SK-N-SH (cell line): Measurements from ENCODE around the gene MARCHF10.

ENCODE experiments used
- EP300 ChIP-seq, 2 experiments: IDR thresholded peaks; 2 replicates each; pipeline versions ENCODE4 v1.4.0 to v1.6.1; 2012; ENCODE audit warnings: borderline replicate concordance in 1 of 2, low read depth in 1 of 2, low read length in 1 of 2
- EZH2phosphoT487 ChIP-seq: fragments of 200-600 bp; sonication (generic); IDR thresholded peaks from 2 replicates; pipeline ENCODE4 v1.6.1; 2017; ENCODE audit warnings: low read depth, mixed run types, mild to moderate bottlenecking, antibody characterized with exemption, moderate library complexity, borderline replicate concordance
- GABPA ChIP-seq: IDR thresholded peaks from 2 replicates; pipeline ENCODE4 v1.4.0; 2012; ENCODE audit warnings: low read depth, mild to moderate bottlenecking
- MXI1 ChIP-seq: IDR thresholded peaks from 2 replicates; pipeline ENCODE4 v1.6.1; 2012; ENCODE audit warnings: mild to moderate bottlenecking, low read depth, low read length, improper control_type of control experiment
- NRF1 ChIP-seq: IDR thresholded peaks from 2 replicates; pipeline ENCODE4 v1.6.1; 2012; ENCODE audit warnings: low read depth, mild to moderate bottlenecking, low read length
- POLR2AphosphoS5 ChIP-seq: IDR thresholded peaks from 2 replicates; pipeline ENCODE4 v1.6.1; 2012; ENCODE audit warnings: low read depth, low read length
- RFX5 ChIP-seq: IDR thresholded peaks from 2 replicates; pipeline ENCODE4 v1.6.1; 2012; ENCODE audit warnings: mild to moderate bottlenecking, improper control_type of control experiment, low read length
- TEAD4 ChIP-seq: IDR thresholded peaks from 2 replicates; pipeline ENCODE4 v1.4.0; 2012; ENCODE audit warnings: mild to moderate bottlenecking, borderline replicate concordance; ENCODE audit not compliant: insufficient read depth
- TF ChIP-seq, protein P1 (sequence below): fragments of 200-600 bp; sonication (generic); IDR thresholded peaks from 2 replicates; pipeline ENCODE4 v1.6.1; 2017; ENCODE audit warnings: antibody characterized with exemption, mild to moderate bottlenecking, moderate library complexity
- TF ChIP-seq, protein P2 (sequence below): IDR thresholded peaks from 2 replicates; pipeline ENCODE4 v1.4.0; 2012; ENCODE audit warnings: low read depth, borderline replicate concordance
- TF ChIP-seq, protein P3 (sequence below): IDR thresholded peaks from 2 replicates; pipeline ENCODE4 v1.6.1; 2012; ENCODE audit warnings: mild to moderate bottlenecking, low read depth, low read length, moderate library complexity

DNA sequence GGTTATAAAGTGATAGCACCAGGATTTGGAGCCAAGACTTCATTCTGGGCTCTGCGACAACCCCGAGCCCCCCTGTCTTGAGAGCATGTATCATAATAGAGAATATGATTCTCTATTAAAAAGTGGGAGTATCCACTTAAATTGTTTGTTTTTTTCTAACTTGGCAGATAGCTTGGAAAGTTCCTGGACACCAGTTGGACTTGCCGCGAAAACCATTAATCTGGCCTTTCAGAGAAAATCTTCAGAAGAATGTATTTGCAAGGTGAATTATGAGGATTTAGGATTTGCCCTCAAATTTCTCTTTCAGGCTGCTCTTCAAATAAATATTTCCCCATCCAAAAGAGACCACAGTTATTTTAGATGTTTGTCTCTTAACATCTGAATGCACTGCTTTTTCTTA lies 53.5 kb downstream of the MARCHF10 start:
- TF ChIP-seq GABPA (no peak), RFX5 (no peak), TEAD4 (no peak), MXI1 (no peak), EZH2phosphoT487 (no peak), EP300 (IDR thresholded peaks at IDR 0.05; ENCODE audit: borderline replicate concordance in 1 of 2, low read depth in 1 of 2, low read length in 1 of 2) (no peak), NRF1 (no peak), POLR2AphosphoS5 (no peak)
- TF ChIP-seq, protein P1, sequence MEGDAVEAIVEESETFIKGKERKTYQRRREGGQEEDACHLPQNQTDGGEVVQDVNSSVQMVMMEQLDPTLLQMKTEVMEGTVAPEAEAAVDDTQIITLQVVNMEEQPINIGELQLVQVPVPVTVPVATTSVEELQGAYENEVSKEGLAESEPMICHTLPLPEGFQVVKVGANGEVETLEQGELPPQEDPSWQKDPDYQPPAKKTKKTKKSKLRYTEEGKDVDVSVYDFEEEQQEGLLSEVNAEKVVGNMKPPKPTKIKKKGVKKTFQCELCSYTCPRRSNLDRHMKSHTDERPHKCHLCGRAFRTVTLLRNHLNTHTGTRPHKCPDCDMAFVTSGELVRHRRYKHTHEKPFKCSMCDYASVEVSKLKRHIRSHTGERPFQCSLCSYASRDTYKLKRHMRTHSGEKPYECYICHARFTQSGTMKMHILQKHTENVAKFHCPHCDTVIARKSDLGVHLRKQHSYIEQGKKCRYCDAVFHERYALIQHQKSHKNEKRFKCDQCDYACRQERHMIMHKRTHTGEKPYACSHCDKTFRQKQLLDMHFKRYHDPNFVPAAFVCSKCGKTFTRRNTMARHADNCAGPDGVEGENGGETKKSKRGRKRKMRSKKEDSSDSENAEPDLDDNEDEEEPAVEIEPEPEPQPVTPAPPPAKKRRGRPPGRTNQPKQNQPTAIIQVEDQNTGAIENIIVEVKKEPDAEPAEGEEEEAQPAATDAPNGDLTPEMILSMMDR = no peak
- TF ChIP-seq, protein P2, sequence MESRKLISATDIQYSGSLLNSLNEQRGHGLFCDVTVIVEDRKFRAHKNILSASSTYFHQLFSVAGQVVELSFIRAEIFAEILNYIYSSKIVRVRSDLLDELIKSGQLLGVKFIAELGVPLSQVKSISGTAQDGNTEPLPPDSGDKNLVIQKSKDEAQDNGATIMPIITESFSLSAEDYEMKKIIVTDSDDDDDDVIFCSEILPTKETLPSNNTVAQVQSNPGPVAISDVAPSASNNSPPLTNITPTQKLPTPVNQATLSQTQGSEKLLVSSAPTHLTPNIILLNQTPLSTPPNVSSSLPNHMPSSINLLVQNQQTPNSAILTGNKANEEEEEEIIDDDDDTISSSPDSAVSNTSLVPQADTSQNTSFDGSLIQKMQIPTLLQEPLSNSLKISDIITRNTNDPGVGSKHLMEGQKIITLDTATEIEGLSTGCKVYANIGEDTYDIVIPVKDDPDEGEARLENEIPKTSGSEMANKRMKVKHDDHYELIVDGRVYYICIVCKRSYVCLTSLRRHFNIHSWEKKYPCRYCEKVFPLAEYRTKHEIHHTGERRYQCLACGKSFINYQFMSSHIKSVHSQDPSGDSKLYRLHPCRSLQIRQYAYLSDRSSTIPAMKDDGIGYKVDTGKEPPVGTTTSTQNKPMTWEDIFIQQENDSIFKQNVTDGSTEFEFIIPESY = no peak
- TF ChIP-seq, protein P3, sequence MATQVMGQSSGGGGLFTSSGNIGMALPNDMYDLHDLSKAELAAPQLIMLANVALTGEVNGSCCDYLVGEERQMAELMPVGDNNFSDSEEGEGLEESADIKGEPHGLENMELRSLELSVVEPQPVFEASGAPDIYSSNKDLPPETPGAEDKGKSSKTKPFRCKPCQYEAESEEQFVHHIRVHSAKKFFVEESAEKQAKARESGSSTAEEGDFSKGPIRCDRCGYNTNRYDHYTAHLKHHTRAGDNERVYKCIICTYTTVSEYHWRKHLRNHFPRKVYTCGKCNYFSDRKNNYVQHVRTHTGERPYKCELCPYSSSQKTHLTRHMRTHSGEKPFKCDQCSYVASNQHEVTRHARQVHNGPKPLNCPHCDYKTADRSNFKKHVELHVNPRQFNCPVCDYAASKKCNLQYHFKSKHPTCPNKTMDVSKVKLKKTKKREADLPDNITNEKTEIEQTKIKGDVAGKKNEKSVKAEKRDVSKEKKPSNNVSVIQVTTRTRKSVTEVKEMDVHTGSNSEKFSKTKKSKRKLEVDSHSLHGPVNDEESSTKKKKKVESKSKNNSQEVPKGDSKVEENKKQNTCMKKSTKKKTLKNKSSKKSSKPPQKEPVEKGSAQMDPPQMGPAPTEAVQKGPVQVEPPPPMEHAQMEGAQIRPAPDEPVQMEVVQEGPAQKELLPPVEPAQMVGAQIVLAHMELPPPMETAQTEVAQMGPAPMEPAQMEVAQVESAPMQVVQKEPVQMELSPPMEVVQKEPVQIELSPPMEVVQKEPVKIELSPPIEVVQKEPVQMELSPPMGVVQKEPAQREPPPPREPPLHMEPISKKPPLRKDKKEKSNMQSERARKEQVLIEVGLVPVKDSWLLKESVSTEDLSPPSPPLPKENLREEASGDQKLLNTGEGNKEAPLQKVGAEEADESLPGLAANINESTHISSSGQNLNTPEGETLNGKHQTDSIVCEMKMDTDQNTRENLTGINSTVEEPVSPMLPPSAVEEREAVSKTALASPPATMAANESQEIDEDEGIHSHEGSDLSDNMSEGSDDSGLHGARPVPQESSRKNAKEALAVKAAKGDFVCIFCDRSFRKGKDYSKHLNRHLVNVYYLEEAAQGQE = no peak
